ENCODE measurements around the gene PCGF2. TPM values are rescaled to one million over a fixed set of nuclear protein-coding genes. Genes with fewer than 3 reads are reported as not detected.
A peak's percentile ranks its signal among the peaks of the same experiment; 100 is the strongest.
"Not testable (repeated sequence)": the region's sequence is repeated elsewhere in the genome, so short reads cannot be mapped to it uniquely, and the experiment has no call there.

The PCGF2 gene
- total RNA-seq, 1 donor from 2014 or later = 56.1 TPM

DNA sequence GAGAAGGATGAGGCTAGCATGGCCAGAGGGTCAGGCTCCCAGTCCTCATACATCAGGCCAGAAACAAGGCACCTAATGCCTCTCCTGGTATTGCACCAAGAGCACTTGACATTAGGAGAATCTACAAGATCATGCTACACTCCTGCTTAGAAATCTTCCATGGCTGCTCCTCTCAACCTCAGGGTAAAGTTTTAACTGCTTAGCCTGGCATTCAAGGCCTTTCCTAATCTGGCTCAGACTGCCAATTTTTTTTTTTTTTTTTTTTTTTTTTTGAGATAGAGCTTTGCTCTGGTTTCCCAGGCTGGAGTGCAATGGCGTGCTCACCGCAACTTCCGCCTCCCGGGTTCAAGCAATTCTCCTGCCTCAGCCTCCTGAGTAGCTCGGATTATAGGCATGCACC is 43.0 kb upstream of the PCGF2 start:
- H3K9me3 Mint-ChIP-seq (ENCODE audit: low read depth) = no peaks in the 10 kb centered on the region
- TF ChIP-seq, protein P1, sequence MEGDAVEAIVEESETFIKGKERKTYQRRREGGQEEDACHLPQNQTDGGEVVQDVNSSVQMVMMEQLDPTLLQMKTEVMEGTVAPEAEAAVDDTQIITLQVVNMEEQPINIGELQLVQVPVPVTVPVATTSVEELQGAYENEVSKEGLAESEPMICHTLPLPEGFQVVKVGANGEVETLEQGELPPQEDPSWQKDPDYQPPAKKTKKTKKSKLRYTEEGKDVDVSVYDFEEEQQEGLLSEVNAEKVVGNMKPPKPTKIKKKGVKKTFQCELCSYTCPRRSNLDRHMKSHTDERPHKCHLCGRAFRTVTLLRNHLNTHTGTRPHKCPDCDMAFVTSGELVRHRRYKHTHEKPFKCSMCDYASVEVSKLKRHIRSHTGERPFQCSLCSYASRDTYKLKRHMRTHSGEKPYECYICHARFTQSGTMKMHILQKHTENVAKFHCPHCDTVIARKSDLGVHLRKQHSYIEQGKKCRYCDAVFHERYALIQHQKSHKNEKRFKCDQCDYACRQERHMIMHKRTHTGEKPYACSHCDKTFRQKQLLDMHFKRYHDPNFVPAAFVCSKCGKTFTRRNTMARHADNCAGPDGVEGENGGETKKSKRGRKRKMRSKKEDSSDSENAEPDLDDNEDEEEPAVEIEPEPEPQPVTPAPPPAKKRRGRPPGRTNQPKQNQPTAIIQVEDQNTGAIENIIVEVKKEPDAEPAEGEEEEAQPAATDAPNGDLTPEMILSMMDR (IDR thresholded peaks at IDR 0.05) = no peak
- peaks cover 23% of the 10 kb centered on the region for H3K4me1 Mint-ChIP-seq (ENCODE audit: low read depth)
- H3K27me3 Mint-ChIP-seq (ENCODE audit: low read depth) = no peaks in the 10 kb centered on the region
- no peak for DNase-seq (ENCODE audit: low spot score)
- no peak overlapping the region for H3K27ac Mint-ChIP-seq (ENCODE audit: unreplicated experiment)
- peaks cover 3% of the 10 kb centered on the region for H3K36me3 Mint-ChIP-seq (ENCODE audit: low read depth)
- no peak overlapping the region for H3K4me3 Mint-ChIP-seq (ENCODE audit: unreplicated experiment)

DNA sequence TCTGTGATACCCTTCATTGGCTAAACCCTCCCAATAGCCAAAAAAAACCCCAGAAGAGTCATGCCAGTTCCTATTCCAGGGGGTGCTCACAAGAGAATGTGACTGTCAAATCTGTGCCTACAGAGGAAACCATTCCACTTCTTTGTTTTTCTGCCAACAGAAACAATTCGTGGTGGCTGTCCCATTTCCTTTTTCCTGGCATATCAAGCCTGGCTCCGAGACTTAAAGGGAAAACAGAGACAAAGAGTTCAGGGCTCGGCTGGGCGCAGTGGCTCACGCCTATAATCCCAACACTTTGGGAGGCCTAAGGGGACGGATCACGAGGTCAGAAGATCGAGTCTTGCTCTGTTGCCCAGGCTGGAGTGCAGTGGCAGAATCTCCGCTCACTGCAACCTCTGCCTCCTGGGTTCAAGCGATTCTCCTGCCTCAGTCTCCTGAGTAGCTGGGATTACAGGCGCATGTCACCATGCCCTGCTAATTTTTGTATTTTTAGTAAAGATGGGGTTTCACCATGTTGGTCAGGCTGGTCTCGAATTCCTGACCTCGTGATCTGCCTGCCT is 42.1 kb upstream of the PCGF2 start:
- TF ChIP-seq, protein P1 (IDR thresholded peaks at IDR 0.05) = peak; percentile 14
- H3K27ac Mint-ChIP-seq (ENCODE audit: unreplicated experiment) = peak overlapping the region; percentile 77
- DNase-seq (ENCODE audit: low spot score); H3K4me3 Mint-ChIP-seq (ENCODE audit: unreplicated experiment); H3K9me3 Mint-ChIP-seq (ENCODE audit: low read depth); H3K36me3 Mint-ChIP-seq (ENCODE audit: low read depth); H3K27me3 Mint-ChIP-seq (ENCODE audit: low read depth): not testable (repeated sequence)
- H3K4me1 Mint-ChIP-seq (ENCODE audit: low read depth) = peaks cover 23% of the 10 kb centered on the region

DNA sequence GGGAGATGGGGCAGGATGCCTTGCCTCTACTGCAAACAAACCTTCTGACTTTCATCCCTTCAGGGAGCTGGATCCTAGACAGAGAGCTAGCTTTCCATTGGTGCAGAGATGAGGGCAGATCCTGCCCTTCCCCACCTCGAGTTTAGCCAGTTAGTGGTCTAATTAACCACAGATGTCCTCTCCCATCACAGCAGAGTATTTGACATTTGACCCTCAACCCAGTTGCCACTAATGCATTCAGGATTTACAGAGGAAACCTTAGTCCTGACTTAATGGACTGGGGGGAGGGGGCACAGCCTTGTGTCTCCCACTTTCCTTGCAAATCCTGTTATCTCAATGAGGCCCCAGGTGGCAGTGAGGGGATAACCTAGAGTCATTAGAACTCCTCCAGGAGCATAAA is 41.0 kb upstream of the PCGF2 start:
- TF ChIP-seq, protein P1 (IDR thresholded peaks at IDR 0.05) = no peak
- DNase-seq (ENCODE audit: low spot score) = no peak
- Mint-ChIP-seq H3K4me1 (ENCODE audit: low read depth) (peaks cover 23% of the 10 kb centered on the region), H3K27me3 (ENCODE audit: low read depth) (no peaks in the 10 kb centered on the region), H3K9me3 (ENCODE audit: low read depth) (no peaks in the 10 kb centered on the region), H3K36me3 (ENCODE audit: low read depth) (peaks cover 5% of the 10 kb centered on the region), H3K27ac (ENCODE audit: unreplicated experiment) (no peak overlapping the region), H3K4me3 (ENCODE audit: unreplicated experiment) (no peak overlapping the region)

DNA sequence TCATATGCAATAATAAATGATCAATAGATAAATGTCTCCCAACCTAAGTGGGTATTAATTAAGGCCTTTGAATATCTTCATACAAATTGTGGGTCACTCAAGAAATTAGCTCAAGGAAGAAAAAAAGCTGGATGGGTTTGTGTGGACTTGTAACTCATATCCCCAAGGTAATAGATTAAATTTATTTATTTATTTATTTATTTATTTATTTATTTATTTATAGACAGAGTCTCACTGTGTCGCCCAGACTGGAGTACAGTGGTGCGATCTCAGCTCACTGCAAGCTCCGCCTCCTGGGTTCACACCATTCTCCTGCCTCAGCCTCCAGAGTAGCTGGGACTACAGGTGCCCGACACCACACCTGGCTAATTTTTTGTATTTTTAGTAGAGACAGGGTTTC is 39.9 kb upstream of the PCGF2 start:
- not testable (repeated sequence) for DNase-seq (ENCODE audit: low spot score); H3K27me3 Mint-ChIP-seq (ENCODE audit: low read depth); H3K9me3 Mint-ChIP-seq (ENCODE audit: low read depth); H3K4me3 Mint-ChIP-seq (ENCODE audit: unreplicated experiment); H3K27ac Mint-ChIP-seq (ENCODE audit: unreplicated experiment); H3K36me3 Mint-ChIP-seq (ENCODE audit: low read depth)
- peaks cover 23% of the 10 kb centered on the region for H3K4me1 Mint-ChIP-seq (ENCODE audit: low read depth)

DNA sequence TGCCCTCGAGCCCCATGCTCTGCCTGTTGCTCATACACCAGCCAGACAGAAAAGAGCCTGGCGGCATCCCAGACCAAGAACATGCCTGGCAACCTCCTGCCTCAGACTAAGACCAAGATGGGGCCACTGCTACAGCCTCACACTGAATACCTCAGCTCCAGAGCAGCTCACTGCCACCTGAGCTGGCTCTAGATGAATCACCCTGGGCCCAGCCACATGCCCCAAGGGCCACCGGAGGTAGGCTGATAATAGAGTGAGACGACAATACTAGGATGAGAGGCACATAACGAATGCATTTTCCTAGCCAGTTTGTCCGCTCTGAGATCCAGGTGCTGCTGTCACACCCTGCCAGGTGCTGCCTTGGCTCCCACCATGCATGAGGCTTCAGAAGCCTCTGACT is 38.2 kb upstream of the PCGF2 start:
- no peak overlapping the region for H3K27ac Mint-ChIP-seq (ENCODE audit: unreplicated experiment)
- TF ChIP-seq, protein P1 (IDR thresholded peaks at IDR 0.05) = no peak
- peaks cover 21% of the 10 kb centered on the region for H3K4me1 Mint-ChIP-seq (ENCODE audit: low read depth)
- H3K27me3 Mint-ChIP-seq (ENCODE audit: low read depth) = no peaks in the 10 kb centered on the region
- no peaks in the 10 kb centered on the region for H3K9me3 Mint-ChIP-seq (ENCODE audit: low read depth)
- H3K4me3 Mint-ChIP-seq (ENCODE audit: unreplicated experiment) = no peak overlapping the region
- H3K36me3 Mint-ChIP-seq (ENCODE audit: low read depth) = peaks cover 8% of the 10 kb centered on the region
- no peak for DNase-seq (ENCODE audit: low spot score)

DNA sequence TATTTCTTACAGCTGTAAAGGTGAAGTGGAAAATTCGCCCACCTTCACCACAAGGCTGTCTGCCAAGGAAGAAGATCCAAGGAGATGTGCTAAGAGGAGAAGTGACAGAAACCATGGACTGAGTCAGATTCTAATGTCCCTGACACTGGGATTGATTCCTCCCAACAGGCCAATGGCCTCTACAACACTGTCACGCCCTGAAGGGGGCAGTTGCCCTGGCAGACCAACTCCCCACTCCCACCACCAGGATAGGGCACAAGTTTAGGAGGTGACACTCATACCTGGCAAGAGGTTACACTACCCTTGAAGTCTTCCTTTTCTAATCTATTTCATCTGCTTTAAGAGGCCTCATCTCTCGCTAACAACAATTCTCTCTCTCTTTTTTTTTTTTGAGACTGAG is 35.1 kb upstream of the PCGF2 start:
- TF ChIP-seq, protein P1 (IDR thresholded peaks at IDR 0.05) = no peak
- H3K9me3 Mint-ChIP-seq (ENCODE audit: low read depth) = no peaks in the 10 kb centered on the region
- no peak for DNase-seq (ENCODE audit: low spot score)
- no peaks in the 10 kb centered on the region for H3K27me3 Mint-ChIP-seq (ENCODE audit: low read depth)
- peaks cover 27% of the 10 kb centered on the region for H3K36me3 Mint-ChIP-seq (ENCODE audit: low read depth)
- no peak overlapping the region for H3K4me3 Mint-ChIP-seq (ENCODE audit: unreplicated experiment)
- no peaks in the 10 kb centered on the region for H3K4me1 Mint-ChIP-seq (ENCODE audit: low read depth)
- H3K27ac Mint-ChIP-seq (ENCODE audit: unreplicated experiment) = no peak overlapping the region

All from chondrocyte (in vitro differentiated cells).